Skin of body (tissue), 2 donors: ENCODE data around the gene PARG. TPM values are rescaled to one million over a fixed set of nuclear protein-coding genes. Genes with fewer than 3 reads are reported as not detected.
"Not testable (repeated sequence)": the region's sequence is repeated elsewhere in the genome, so short reads cannot be mapped to it uniquely, and the experiment has no call there.

ENCODE experiments used
- DNase-seq: peaks from one replicate; lab custom pipeline; 2025; lab: John Stamatoyannopoulos, UW
- total RNA-seq: library from RNA; depleted of rRNA; stranded (reverse); fragments of >200 nt; gene quantifications from one replicate; pipeline ENCODE4 v1.2.3, GENCODE V29; 2014

PARG gene
- total RNA-seq = 35.0 TPM

GRCh38 chr10:49941447-49942338 is at the start of gene PARG, which contains the start of gene TIMM23B:
Gene PARG, minus strand, starts transcription at chr10:49942027. Its CDS starts 302 bp downstream, at chr10:49941725.
Gene TIMM23B, plus strand, starts transcription at chr10:49942053. Its CDS starts 142 bp downstream, at chr10:49942195.
- DNase-seq = peak; percentile 50

DNA sequence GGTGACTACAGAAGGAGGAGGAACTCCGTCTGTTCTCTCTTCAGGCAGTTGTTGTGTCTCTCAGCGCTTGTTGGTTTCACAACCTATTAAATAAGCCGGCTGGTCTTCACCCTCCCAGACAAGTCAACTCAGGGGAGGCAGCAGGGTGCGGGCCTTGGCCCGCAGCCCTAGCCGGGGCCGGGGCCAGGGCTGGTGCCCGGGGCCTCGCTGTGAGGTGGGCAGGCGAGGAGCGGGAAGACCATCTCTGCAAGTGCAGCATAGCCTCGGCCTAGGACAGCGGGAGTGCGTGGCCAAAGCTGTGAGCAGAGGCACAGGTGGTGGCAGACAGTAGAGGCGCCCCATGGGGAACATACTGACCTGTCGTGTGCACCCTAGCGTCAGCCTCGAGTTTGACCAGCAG is 46.5 kb upstream of the PARG start, which contains the start of gene AGAP6:
Gene AGAP6, plus strand, starts transcription at position 31 of the 400 bp plus-strand sequence. Its CDS starts 310 bp downstream, at position 341.
- DNase-seq = not testable (repeated sequence)

- not testable (repeated sequence) for DNase-seq
These were observed 45.4 kb upstream of the PARG start for GRCh38 chr10:49987207-49987606.

GRCh38 chr10:49977756-49978155 is 35.9 kb upstream of the PARG start:
- not testable (repeated sequence) for DNase-seq

GRCh38 chr10:49972094-49972493 is 30.3 kb upstream of the PARG start:
- not testable (repeated sequence) for DNase-seq

- DNase-seq = not testable (repeated sequence)
These were observed 29.6 kb upstream of the PARG start for GRCh38 chr10:49971466-49971865.

DNA sequence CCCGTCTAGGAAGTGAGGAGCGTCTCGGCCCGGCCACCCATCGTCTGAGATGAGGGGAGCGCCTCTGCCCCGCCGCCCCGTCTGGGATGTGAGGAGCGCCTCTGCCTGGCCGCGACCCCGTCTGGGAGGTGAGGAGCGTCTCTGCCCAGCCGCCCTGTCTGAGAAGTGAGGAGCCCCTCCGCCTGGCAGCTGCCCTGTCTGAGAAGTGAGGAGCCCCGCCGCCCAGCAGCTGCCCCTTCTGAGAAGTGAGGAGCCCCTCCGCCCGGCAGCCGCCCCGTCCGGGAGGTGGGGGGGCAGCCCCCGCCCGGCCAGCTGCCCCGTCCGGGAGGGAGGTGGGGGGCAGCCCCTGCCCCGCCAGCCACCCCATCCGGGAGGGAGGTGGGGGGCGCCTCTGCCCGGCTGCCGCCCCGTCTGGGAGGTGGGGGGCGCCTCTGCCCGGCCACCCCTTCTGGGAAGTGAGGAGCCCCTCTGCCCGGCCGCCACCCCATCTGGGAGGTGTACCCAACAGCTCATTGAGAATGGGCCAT is 28.6 kb upstream of the PARG start:
- not testable (repeated sequence) for DNase-seq

DNA sequence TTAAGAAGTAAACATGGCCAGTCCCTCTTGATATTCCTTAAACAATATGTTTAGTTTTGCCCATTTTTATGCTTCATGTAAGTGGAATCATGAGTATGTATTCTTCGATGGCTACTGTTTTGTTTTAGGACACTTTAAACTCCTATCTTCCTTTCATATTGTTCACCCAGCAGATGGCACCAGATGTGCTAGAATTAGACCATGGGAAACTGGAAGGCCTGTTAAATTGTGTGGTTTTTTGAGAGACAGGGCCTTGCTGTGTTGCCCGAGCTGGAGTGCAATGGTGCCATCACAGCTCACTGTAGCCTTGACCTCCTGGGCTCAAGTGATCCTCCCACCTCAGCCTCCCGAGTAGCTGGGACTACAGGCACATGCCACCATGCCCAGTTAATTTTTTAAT is 11.3 kb upstream of the PARG start:
- not testable (repeated sequence) for DNase-seq

GRCh38 chr10:49952006-49952405 is 10.2 kb upstream of the PARG start:
- not testable (repeated sequence) for DNase-seq

DNA sequence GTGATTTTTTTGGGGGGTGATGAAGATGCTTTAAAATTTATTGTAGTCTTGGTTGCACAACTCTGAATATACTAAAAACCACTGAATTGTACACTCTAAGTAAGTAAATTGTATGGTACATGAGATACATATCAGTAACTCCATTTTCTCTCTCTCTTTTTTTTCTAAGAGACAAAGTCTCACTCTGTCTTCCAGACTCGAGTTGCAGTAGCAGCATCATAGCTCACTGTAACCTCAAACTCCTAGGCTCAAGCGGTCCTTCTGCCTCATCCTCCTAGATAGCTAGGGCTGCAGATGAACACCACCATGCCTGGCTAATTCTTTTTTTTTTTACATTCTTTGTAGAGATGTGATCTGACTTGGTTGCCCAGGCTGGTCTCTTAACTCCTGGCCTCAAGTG is 6.9 kb upstream of the PARG start:
- not testable (repeated sequence) for DNase-seq

DNA sequence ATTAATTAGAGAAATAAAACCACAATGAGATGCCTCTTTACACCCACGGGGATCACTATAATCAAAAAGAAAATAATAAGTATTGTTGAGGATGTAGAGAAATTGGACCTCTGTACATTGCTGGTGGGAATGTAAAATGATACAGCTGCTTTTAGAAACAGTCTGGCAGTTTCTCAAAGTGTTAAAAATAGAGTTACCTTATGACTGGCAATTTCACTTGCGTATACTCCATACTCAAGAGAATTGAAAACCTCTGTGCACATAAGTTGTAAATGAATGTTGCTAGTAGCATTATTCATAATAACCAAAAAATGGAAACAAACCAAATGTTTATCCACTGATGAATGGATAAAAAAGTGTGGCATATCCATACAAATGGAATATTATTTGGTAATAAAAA is 6.3 kb upstream of the PARG start:
- not testable (repeated sequence) for DNase-seq

DNA sequence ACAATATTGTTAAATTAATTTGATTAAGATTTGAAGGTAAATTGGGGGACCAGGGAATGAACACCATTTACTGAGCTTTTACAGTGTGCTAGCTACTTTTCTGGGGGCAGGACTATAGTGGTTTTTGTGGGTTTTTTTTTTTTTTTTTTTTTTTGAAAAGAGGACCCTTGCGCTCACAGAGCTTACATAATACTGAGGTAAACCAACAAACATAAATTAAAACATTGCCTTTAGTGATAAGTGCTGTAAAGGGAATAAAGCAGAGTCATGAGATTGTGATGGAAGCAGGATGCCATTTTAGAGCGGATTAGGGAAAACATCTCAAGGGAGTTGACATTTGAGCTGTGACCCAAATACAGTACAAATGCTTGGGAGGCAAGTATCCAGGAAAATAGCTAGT is 1.8 kb upstream of the PARG start:
- not testable (repeated sequence) for DNase-seq

- DNase-seq = not testable (repeated sequence)
These were observed 495 bp upstream of the PARG start for GRCh38 chr10:49942339-49942705.

DNA sequence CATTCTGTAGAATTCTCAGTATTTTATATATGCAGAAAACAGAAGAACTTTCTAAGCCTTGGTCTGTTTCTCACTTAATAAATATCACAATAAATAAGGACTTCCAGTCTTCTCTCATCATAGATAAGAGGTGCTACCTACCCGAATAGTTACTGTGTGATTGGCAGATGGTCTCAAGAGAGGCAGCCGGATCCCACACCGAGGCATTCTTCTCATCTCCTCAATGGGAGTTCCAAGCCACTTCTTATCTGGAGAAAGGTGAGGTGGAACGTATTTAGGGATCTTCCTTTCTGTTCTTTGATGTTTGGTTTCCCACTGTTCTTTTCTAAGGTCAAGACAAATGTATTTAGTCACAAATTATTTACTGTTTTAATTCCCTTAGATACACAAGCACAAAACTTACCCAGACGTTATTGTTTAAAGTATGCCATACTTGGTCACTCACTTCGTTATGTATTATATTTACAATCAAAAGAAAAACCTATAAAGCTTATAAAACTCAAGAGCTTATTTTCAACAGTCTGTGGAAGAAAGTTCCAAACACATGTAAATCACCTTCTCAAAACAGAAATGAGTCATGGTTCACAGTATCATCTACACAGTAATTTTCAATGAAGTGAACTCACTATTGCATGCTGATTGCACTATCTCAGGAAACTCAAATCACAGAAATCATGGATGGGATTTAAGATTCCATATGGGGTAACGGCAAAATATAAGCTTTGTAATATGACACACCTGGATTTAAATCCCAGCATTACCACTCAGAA is 9.7 kb downstream of the PARG start:
- not testable (repeated sequence) for DNase-seq

DNA sequence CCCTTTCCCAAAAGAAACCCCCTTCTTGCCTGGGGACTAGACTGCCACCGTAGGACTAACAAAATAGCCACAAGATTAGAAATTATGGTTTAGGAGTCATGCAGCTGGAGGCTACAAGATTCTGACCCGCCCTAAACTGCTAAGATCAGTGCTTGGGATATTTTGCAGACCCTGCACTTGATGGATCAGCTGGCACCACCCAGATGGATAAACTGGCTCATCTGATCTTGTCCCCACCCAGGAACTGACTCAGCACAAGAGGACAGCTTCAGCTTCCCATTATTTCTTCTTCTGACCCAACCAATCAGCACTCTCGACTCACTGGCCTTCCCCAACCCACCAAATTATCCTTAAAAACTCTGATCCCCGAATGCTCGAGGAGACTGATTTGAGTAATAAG is 10.6 kb downstream of the PARG start:
- not testable (repeated sequence) for DNase-seq

DNA sequence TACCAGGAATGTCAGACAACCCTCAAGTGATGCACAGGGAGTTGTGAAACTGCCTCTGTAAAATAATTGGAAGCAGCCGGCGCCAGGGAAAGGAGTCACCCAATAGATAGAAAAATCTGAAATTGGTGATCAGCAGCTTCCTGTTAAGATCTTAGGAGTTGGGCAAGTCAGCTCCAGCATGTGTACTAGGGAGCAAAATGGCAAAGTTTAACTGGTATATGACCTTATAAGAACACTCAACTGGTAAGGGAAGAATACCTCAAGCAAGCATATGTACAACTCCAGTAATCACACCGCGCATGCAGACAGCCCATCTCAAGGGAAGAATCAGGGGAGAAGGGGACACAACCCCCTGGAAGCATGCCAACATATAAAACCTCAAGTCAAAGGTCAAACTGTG is 18.3 kb downstream of the PARG start:
- not testable (repeated sequence) for DNase-seq

- not testable (repeated sequence) for DNase-seq
These were observed 19.8 kb downstream of the PARG start for GRCh38 chr10:49922041-49922440.

DNA sequence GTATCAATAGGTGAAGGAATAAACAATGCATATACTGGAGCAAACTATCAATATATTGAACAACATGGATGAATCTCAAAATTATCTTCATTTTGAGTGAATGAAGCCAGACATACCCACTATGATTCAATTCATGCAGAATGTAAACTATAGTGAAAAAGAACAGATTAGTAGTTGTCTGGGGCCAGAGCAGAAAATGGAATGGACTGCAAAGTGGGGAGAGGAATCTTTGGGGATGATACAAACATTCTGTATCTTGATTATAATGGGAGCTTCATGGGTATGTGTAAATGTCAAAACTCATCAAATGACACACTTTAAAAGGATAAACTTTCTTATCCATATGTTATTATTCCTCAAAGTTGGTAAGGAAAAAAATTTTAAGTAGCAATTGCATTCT is 23.9 kb downstream of the PARG start:
- not testable (repeated sequence) for DNase-seq

DNA sequence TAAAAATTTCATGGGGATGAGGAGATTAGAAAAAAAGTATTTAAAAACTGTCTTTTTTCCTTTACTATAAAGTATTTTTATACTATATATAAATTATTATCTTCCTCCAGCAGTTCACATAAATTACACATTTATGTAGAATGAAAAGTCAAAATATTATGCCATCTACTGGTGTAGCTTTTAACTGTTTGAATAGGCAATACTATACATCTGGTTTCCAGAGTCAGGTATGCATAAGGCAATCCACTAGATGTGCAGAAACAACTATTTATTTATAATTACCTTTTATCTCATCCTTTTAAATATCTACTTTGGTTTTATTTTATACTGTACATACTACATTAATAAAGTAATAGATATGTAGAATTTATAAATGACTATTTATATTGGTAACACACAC is 25.4 kb downstream of the PARG start:
- DNase-seq = not testable (repeated sequence)

DNA sequence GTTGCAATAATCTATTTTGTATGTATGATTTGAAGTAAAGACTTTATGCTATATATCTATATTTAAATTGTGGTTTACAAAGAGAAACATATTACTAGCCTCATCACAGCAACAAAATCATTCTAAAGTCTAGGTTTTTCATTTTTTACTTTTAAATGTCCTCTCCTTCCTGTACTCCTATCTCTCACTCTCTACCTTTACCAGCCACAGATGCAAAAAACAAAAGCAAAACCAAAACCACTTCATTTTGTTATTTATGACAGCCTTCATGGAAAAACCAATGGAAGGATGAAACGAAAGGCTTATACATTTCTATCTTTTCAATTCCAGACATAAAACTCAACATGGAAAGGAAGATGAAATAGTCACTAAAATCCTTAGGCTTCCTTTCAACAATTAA is 31.5 kb downstream of the PARG start:
- DNase-seq = not testable (repeated sequence)

- not testable (repeated sequence) for DNase-seq
These were observed 33.3 kb downstream of the PARG start for GRCh38 chr10:49908290-49909080.
